ENCODE results near the gene ILF3. TPM values are rescaled to one million over a fixed set of nuclear protein-coding genes. Genes with fewer than 3 reads are reported as not detected.

The ILF3 gene
- total RNA-seq, 2 donors from 2014 or later: 114 to 196 TPM

DNA sequence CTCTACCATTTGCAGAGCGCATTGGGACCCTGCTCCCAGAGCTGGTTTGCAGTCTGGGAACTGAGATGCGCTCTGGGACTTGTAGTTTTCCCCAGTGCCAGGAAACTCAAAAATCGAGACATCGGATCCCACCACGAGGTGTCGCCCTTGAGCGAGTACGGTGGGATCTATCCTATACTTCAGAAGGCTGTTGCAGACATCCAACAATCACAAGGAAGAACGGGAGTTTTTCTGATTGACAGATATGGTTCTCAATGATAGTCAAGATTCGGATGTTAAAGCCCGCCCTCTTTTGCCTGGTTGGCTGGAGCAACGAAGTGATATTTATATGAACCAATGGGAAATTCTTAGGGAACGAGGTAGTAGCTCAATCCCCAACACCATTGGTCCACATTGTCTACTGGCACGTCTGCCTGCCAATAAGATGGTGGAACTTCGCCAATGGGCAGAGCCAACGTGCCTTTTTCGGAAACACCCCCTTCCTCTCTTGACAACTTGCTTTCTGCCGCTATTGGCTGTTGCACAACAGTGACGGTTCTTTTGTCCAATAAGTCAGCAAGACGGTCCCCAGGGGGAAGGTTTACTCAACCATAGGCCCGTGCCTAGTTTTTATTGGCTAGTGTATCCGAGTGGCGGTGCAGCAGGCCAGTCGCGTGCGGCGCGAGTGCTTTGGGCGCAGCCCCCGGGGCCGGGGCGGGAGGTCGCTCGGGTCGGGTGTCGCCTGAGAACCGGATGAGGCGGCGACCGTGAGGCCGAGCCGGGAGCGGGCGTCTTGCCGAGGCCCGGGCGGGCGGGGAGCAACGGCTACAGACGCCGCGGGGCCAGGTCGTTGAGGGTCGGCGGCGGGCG is 63.4 kb downstream of the ILF3 start, which contains the start of gene DNM2:
Gene DNM2, plus strand, starts transcription at position 724 of the 849 bp plus-strand sequence. CDS start 164 bp downstream, outside the sequence.
- peak; percentile 97 for ATAC-seq (ENCODE audit: insufficient number of reproducible peaks, low FRiP score, low read depth)
- TF ChIP-seq, protein P1, sequence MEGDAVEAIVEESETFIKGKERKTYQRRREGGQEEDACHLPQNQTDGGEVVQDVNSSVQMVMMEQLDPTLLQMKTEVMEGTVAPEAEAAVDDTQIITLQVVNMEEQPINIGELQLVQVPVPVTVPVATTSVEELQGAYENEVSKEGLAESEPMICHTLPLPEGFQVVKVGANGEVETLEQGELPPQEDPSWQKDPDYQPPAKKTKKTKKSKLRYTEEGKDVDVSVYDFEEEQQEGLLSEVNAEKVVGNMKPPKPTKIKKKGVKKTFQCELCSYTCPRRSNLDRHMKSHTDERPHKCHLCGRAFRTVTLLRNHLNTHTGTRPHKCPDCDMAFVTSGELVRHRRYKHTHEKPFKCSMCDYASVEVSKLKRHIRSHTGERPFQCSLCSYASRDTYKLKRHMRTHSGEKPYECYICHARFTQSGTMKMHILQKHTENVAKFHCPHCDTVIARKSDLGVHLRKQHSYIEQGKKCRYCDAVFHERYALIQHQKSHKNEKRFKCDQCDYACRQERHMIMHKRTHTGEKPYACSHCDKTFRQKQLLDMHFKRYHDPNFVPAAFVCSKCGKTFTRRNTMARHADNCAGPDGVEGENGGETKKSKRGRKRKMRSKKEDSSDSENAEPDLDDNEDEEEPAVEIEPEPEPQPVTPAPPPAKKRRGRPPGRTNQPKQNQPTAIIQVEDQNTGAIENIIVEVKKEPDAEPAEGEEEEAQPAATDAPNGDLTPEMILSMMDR (IDR thresholded peaks at IDR 0.05): peak; percentile 80
- Histone ChIP-seq H3K4me3 (peak within 1 kb of the TSS; percentile 85), H3K27me3 (replicated peaks; ENCODE audit: insufficient read depth) (no peaks in the 10 kb centered on the region), H3K27ac (peak within 1 kb of the TSS; percentile 84), H3K9me3 (no peaks in the 10 kb centered on the region), H3K36me3 (peaks cover 6% of the 10 kb centered on the region), H3K4me1 (ENCODE audit: control insufficient read depth in 1 of 2, low read depth in 2 of 2) (peaks cover 27 to 33% of the 10 kb centered on the region in 2 donors)
- DNase-seq (ENCODE audit: low spot score): peak; percentile 99

DNA sequence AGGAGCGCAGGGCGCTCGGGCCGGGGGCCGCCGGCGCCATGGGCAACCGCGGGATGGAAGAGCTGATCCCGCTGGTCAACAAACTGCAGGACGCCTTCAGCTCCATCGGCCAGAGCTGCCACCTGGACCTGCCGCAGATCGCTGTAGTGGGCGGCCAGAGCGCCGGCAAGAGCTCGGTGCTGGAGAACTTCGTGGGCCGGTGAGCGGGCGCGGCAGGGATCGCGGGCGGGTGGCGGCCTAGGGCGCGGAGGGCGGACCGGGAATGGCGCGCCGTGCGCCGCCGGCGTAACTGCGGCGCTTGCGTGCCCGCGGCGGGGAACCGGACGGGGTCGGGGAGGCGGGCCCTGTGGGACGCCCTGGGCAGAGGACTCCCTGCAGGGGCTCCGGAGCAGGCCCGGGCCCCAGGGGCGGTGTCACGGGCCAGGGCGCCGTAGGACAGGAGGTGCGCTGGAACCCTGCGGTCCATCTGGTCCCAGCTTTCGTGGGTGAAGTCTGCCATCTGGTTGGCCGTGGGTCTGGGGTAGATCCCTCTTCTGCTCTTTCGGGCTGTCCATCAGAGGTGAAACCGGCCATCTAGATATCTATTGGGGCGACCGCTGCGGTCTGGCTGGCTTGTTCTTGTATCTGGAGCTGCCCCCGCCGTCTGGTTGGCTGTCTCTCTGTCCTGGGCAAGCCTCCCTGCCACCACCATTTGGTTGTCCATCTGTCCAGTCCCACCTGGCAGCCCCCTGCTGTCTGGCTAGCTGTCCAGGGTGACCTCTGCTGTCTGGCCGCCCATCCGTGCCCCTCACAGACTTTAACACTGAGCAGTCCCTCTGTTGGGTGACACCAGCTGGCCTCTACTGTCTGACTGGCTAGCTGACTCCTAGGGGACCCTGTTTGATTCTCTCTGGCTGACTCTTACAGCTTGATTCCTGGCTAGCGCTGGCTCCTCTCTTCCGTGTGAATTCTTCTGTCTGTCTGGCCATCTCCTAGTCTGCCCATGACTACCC is 64.4 kb downstream of the ILF3 start:
- ATAC-seq (ENCODE audit: insufficient number of reproducible peaks, low FRiP score, low read depth): no peak

DNA sequence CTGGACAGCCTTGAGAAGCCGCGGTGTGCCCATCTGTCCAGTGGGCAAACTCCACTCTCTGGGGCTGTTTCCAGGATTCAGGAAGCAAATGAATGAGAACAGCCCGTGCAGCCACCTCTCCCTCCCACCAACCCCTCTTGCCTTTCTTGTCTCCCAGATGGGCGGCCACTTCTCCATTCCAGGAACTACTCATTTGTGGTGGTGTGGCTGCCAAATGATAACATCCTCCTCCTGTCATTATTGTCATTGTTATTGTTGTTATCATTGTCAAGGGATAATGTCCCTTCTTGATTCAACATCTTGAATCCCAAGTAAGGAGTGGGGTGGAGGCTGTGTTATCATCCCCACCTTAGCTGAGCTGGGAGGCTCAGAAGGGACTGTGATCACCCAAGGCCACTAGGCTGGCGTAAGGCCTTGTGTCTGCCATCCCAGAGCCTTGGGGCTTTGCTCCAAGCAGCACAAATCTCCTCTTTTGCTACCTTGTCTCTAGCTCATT is 65.4 kb downstream of the ILF3 start:
- DNase-seq (ENCODE audit: low spot score) (no peak), ATAC-seq (ENCODE audit: insufficient number of reproducible peaks, low FRiP score, low read depth) (no peak)
- Histone ChIP-seq H3K27me3 (replicated peaks; ENCODE audit: insufficient read depth) (no peaks in the 10 kb centered on the region), H3K9me3 (no peaks in the 10 kb centered on the region), H3K4me3 (peak overlapping the region; percentile 85), H3K4me1 (ENCODE audit: control insufficient read depth in 1 of 2, low read depth in 2 of 2) (peaks cover 27 to 37% of the 10 kb centered on the region in 2 donors), H3K27ac (peak overlapping the region in 1 of 2 donors; percentile 84), H3K36me3 (no peaks in the 10 kb centered on the region)
- TF ChIP-seq, protein P1 (IDR thresholded peaks at IDR 0.05): no peak

More for the DNA sequence above, 64.4 kb downstream of the ILF3 start:
- peaks cover 27 to 33% of the 10 kb centered on the region in 2 donors for H3K4me1 ChIP-seq (ENCODE audit: control insufficient read depth in 1 of 2, low read depth in 2 of 2)
- TF ChIP-seq, protein P1 (IDR thresholded peaks at IDR 0.05): no peak
- H3K27me3 ChIP-seq (replicated peaks; ENCODE audit: insufficient read depth): no peaks in the 10 kb centered on the region
- H3K36me3 ChIP-seq: no peaks in the 10 kb centered on the region
- DNase-seq (ENCODE audit: low spot score): no peak
- peak overlapping the region; percentile 85 for H3K4me3 ChIP-seq
- peak overlapping the region; percentile 84 for H3K27ac ChIP-seq
- H3K9me3 ChIP-seq: no peaks in the 10 kb centered on the region

DNA sequence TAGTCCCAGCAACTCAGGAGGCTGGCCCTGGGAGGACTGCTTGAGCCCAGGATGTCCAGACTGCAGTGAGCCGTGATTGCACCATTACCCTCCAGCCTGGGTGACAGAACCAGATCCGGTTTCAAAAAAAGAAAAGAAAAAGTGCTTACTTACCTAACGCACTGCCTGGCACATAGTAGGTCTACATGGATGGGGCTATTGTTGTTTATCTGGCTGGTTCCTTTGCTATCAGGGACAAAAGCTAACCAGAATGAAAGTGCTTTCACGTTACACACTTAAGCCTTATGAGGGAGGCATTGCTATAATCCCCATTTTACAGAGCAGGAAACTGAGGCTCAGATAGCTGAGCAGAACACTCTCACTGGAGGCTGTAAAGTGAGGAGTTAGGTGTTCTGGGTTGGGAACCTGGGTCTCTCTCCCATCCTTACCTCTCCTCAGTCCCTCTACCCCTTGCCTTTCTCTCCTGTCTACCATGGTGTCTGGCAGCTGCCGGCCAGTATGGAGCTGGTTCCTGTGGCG is 66.5 kb downstream of the ILF3 start:
- Histone ChIP-seq H3K9me3 (no peaks in the 10 kb centered on the region), H3K27ac (no peak overlapping the region), H3K4me1 (ENCODE audit: control insufficient read depth in 1 of 2, low read depth in 2 of 2) (peaks cover 31 to 45% of the 10 kb centered on the region in 2 donors), H3K36me3 (no peaks in the 10 kb centered on the region), H3K27me3 (replicated peaks; ENCODE audit: insufficient read depth) (no peaks in the 10 kb centered on the region), H3K4me3 (no peak overlapping the region)
- DNase-seq (ENCODE audit: low spot score) (no peak), ATAC-seq (ENCODE audit: insufficient number of reproducible peaks, low FRiP score, low read depth) (no peak)
- TF ChIP-seq, protein P1 (IDR thresholded peaks at IDR 0.05): no peak

Data from thoracic aorta (tissue), 2 donors.